Breast epithelium (tissue), 3 donors: ENCODE measurements around the gene BCL2L1.

ENCODE experiments used
- POLR2A ChIP-seq: fragments of 450-650 bp; IDR thresholded peaks from one replicate; pipeline ENCODE4 v1.6.1; 2016; ENCODE audit warnings: antibody characterized with exemption, mild to moderate bottlenecking, moderate library complexity
- TF ChIP-seq, protein P1 (sequence below), 3 donors: fragments of 450-650 bp; IDR thresholded peaks; one replicate each; pipeline ENCODE4 v1.5.1; 2016 to 2017; ENCODE audit warnings: antibody characterized with exemption in 3 of 3, mild to moderate bottlenecking in 3 of 3, moderate library complexity in 3 of 3

DNA sequence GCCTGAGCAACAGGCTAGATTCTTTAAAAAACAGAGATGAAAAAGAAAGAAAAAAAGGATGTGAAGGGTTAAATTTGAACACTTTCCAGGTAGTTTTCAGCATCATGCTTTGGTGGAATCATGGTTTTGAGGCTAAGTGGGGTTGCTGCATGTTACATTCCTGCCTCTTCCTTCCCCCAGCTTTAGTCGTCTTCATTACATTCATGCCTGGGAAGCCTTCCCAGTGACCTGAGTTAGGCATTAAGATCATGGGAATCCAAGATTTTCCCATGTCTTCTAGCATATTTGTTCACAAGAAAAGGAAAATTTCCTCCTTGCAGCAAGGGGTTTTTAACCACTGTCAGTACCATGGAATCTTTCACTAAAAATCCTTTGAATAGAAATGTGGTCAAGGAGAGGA is 28.5 kb upstream of the BCL2L1 start:
- TF ChIP-seq, protein P1, sequence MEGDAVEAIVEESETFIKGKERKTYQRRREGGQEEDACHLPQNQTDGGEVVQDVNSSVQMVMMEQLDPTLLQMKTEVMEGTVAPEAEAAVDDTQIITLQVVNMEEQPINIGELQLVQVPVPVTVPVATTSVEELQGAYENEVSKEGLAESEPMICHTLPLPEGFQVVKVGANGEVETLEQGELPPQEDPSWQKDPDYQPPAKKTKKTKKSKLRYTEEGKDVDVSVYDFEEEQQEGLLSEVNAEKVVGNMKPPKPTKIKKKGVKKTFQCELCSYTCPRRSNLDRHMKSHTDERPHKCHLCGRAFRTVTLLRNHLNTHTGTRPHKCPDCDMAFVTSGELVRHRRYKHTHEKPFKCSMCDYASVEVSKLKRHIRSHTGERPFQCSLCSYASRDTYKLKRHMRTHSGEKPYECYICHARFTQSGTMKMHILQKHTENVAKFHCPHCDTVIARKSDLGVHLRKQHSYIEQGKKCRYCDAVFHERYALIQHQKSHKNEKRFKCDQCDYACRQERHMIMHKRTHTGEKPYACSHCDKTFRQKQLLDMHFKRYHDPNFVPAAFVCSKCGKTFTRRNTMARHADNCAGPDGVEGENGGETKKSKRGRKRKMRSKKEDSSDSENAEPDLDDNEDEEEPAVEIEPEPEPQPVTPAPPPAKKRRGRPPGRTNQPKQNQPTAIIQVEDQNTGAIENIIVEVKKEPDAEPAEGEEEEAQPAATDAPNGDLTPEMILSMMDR (IDR thresholded peaks at IDR 0.05), result no peak
- TF ChIP-seq POLR2A, result no peak
